ENCODE results near the gene EVA1A. TPM values are rescaled to one million over a fixed set of nuclear protein-coding genes. Genes with fewer than 3 reads are reported as not detected.

The EVA1A gene
- total and polyA plus RNA-seq, 12 donors: 0.17 to 3.4 (median 0.99) TPM

DNA sequence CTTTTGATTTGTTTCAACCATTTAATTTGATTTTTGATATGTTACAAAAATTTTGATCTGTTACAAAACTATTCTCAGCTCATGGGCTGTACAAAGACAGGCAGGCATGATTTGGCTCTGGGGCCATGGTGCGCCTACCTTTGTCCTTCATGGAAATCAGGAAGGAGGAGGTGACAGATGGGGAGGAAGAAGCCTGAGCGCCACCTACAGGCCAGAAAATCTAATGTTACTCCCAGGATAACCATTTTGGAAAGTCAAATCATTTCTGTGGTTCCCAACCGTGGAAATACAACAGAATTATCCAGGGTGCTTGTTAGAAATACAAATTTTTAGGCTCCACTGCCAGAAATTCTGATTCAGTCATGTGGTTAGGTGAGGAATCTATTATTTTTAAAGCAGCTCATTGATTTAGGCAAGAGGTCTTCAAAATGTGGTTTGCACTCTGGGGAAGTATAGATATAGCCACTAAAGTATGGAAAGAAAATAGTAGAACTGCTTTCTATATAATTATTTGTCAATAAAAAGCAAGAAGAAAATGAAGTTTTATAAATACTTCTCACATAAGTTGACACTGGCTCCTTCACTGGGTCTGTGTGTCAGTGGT is 93.9 kb downstream of the EVA1A start:
- 57% methylated on average over 3 of the region's 3 CpGs for WGBS, 2 donors
- no peak overlapping the region for H3K4me3 ChIP-seq
- intact Hi-C loops (cut with DNase I): loop anchor here in 6 of 10 donors (2.0 to 5.0 kb wide), 3 partner anchors 140 to 415 kb away; no protein-coding TSS in a partner anchor

DNA sequence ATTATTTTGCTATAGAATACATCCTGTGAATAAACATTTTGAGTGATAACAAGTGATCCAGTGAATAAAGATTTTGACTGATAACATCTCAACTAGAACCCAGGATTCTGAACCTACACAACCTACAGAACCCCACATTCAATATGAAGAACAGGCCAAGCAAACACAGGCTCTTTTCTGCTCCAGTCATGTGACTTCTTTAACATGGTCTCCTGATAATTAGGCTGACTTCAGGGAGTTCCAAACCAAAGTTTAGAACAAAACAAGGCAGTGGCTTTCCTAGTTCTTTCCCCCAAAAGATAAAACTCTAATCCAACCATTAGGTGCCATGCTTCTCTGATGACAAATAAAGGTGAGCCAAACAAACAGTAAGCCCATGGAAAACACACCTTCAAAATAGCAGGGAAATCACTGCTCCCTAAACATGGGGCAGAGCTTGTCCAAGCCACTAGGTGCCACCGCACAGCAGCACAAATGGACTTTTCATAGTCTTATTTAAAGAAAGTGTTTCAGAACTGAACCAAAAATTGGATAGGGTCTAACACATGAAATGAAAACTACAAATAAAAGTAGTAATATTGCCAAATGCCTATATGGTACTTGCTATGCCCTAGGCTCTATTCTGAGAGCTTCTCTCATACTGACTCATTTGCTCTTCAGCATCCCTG is 95.3 kb downstream of the EVA1A start:
- no peak overlapping the region for H3K4me3 ChIP-seq
- H3K9me3 ChIP-seq: no peaks in the 10 kb centered on the region
- TF ChIP-seq, protein P1, sequence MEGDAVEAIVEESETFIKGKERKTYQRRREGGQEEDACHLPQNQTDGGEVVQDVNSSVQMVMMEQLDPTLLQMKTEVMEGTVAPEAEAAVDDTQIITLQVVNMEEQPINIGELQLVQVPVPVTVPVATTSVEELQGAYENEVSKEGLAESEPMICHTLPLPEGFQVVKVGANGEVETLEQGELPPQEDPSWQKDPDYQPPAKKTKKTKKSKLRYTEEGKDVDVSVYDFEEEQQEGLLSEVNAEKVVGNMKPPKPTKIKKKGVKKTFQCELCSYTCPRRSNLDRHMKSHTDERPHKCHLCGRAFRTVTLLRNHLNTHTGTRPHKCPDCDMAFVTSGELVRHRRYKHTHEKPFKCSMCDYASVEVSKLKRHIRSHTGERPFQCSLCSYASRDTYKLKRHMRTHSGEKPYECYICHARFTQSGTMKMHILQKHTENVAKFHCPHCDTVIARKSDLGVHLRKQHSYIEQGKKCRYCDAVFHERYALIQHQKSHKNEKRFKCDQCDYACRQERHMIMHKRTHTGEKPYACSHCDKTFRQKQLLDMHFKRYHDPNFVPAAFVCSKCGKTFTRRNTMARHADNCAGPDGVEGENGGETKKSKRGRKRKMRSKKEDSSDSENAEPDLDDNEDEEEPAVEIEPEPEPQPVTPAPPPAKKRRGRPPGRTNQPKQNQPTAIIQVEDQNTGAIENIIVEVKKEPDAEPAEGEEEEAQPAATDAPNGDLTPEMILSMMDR (IDR thresholded peaks at IDR 0.05): peak in 6 of 9 donors; percentile 26 to 47 (median 41)
- peaks cover 0 to 24% (median 5%) of the 10 kb centered on the region in 7 donors for H3K27me3 ChIP-seq
- ATAC-seq (peak in 1 of 8 donors; percentile 56), DNase-seq (no peak)
- no peak overlapping the region for H3K27ac ChIP-seq
- H3K36me3 ChIP-seq: no peaks in the 10 kb centered on the region
- 63 to 75% methylated on average over 1 of the region's 1 CpG for WGBS, 2 donors
- intact Hi-C loops (cut with DNase I): loop anchor here in 9 of 10 donors (1.0 to 5.0 kb wide), 5 partner anchors 135 to 413 kb away; no protein-coding TSS in a partner anchor
- no peaks in the 10 kb centered on the region for H3K4me1 ChIP-seq

More for the DNA sequence above, 93.9 kb downstream of the EVA1A start:
- Histone ChIP-seq H3K27me3 (peaks cover 0 to 21% (median 5%) of the 10 kb centered on the region in 7 donors), H3K36me3 (no peaks in the 10 kb centered on the region), H3K4me1 (no peaks in the 10 kb centered on the region), H3K27ac (no peak overlapping the region), H3K9me3 (no peaks in the 10 kb centered on the region)
- ATAC-seq (no peak), DNase-seq (no peak)
- TF ChIP-seq, protein P1 (IDR thresholded peaks at IDR 0.05): peak in 6 of 9 donors; percentile 12 to 36 (median 20)

DNA sequence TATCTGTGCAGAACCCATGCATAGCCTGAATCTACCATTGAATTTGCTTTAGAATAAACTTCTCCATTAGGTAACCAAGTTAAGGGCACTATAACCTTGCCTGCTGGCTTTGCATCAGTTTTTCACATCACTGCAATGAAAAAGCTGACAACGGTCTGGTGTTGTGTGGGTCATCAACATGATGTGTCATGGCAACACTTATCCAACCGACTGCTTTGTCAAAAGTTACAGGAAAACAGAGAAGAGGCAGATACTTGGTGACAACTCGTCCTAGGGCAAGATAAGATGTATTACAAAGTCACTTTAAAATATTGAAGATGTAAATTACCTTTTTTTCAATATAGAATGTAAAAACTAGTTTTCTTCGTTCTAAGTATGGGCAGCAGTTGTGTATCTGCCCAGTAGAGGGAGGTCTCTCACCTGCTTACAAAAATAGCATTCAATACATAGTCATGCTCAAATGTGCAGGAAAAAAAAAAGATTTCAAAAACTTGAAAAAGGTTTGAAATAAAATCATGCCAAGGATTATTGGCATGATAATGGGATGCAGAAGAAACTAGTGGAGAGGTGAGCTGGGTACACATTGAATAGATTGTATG is 96.3 kb downstream of the EVA1A start:
- TF ChIP-seq, protein P1 (IDR thresholded peaks at IDR 0.05): peak; percentile 34 to 74 (median 63)
- no peak for DNase-seq
- Histone ChIP-seq H3K27ac (no peak overlapping the region), H3K27me3 (peaks cover 0 to 26% (median 5%) of the 10 kb centered on the region in 7 donors), H3K4me3 (no peak overlapping the region), H3K9me3 (no peaks in the 10 kb centered on the region), H3K4me1 (no peaks in the 10 kb centered on the region), H3K36me3 (no peaks in the 10 kb centered on the region)
- no peak for ATAC-seq
- intact Hi-C loops (cut with DNase I): loop anchor here in 6 of 10 donors (2.0 to 5.0 kb wide), 4 partner anchors 136 to 168 kb away; no protein-coding TSS in a partner anchor
- WGBS, 2 donors: 20 to 22% methylated on average over 4 of the region's 4 CpGs

DNA sequence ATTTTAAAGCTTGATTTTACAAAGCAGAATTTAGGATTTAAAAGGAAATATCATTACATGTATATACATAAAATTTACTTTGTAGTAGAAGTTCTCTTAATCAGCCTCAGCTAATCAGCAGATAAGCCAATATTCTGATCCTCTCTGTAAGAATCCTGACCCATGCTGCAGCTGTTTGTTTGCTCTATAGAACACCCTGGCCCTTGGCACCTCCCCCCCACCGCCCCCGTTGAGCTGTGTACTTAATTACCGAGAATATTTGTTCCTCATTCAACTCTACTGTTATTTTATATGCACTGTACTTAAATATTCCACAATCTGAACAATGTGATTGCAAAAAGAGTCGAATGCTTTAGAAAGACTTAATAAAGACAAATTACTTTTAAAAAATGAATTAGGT is 98.0 kb downstream of the EVA1A start:
- no peaks in the 10 kb centered on the region for H3K4me1 ChIP-seq
- WGBS, 2 donors: 46 to 53% methylated on average over 4 of the region's 4 CpGs
- H3K9me3 ChIP-seq: no peaks in the 10 kb centered on the region
- intact Hi-C loops (cut with DNase I): loop anchor here in 5 of 10 donors (5.0 kb wide), 2 partner anchors 165 to 170 kb away; no protein-coding TSS in a partner anchor
- H3K27ac ChIP-seq: no peak overlapping the region
- no peak for DNase-seq
- ATAC-seq: no peak
- peaks cover 0 to 31% (median 5%) of the 10 kb centered on the region in 7 donors for H3K27me3 ChIP-seq
- TF ChIP-seq, protein P1 (IDR thresholded peaks at IDR 0.05): no peak
- H3K4me3 ChIP-seq: no peak overlapping the region
- H3K36me3 ChIP-seq: no peaks in the 10 kb centered on the region

Data from heart right ventricle (tissue), 16 donors.